ENCODE data around the gene ALDH1A1. TPM values are rescaled to one million over a fixed set of nuclear protein-coding genes. Genes with fewer than 3 reads are reported as not detected.

ALDH1A1 gene
- total RNA-seq, 1 experiment from 2014 or later = not detected

DNA sequence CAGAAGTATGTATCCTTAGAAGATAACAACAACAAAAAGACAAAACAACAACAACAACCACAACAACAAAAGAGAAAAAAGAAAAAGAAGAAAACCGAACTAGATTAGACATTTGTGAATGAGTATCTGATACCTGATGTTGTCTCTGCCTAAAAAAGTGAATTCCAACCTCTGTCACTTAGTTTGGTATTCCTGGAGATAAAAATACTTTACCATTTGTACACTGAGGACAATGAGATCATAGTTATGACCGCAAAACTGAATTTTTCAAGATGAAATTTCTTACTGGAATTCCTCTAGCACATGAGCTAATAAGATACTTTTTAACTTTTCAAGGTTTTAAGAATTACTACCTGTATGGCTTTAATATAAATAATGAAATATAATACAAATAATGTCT, 54.5 kb downstream of the ALDH1A1 start:
- H3K4me1 ChIP-seq (ENCODE audit: insufficient read depth, low read length) = no peaks in the 10 kb centered on the region
- BruUV-seq (replicated peaks) = no TSS peak

GRCh38 chr9:72897069-72897649, 55.7 kb downstream of the ALDH1A1 start:
- BruUV-seq (replicated peaks) = no TSS peak
- H3K9me3 ChIP-seq (ENCODE audit: low read length) = no peaks in the 10 kb centered on the region
- DNase-seq (no peak), ATAC-seq (no peak)
- H3K4me3 ChIP-seq (ENCODE audit: low read length) = no peak overlapping the region
- H2AFZ ChIP-seq (ENCODE audit: low read length) = no peak overlapping the region
- no peaks in the 10 kb centered on the region for H3K79me2 ChIP-seq (ENCODE audit: low read length)
- no peaks in the 10 kb centered on the region for H3F3A ChIP-seq (ENCODE audit: low read length, unreplicated experiment)
- no peak overlapping the region for H3K9ac ChIP-seq (ENCODE audit: low read length)
- H3K36me3 ChIP-seq (ENCODE audit: low read depth, low read length) = no peaks in the 10 kb centered on the region
- H4K20me1 ChIP-seq (ENCODE audit: low read length) = no peaks in the 10 kb centered on the region
- H3K4me1 ChIP-seq (ENCODE audit: insufficient read depth, low read length) = no peaks in the 10 kb centered on the region
- no peaks in the 10 kb centered on the region for H3K9me2 ChIP-seq (replicated peaks; ENCODE audit: low read length)
- H3K27ac ChIP-seq (ENCODE audit: low read length) = no peak overlapping the region
- CTCF ChIA-PET = no interaction called here
- H3K4me2 ChIP-seq (ENCODE audit: low read length) = no peak overlapping the region
- peaks cover 18% of the 10 kb centered on the region for H3K27me3 ChIP-seq (ENCODE audit: low read length)
- intact Hi-C loops (cut with micrococcal nuclease) = no loop called here
- POLR2A ChIA-PET (ENCODE audit: unreplicated experiment) = no interaction called here
- TF ChIP-seq CTCF (conservative IDR thresholded peaks at IDR 0.05; ENCODE audit: low read depth, low read length) (no peak), EZH2phosphoT487 (IDR thresholded peaks at IDR 0.05; ENCODE audit: borderline replicate concordance, low read length) (no peak), EZH2 (IDR thresholded peaks at IDR 0.05; ENCODE audit: low read length, unreplicated experiment) (no peak)

More for the DNA sequence above, 54.5 kb downstream of the ALDH1A1 start:
- Histone ChIP-seq H3F3A (ENCODE audit: low read length, unreplicated experiment) (no peaks in the 10 kb centered on the region), H3K79me2 (ENCODE audit: low read length) (no peaks in the 10 kb centered on the region), H3K27ac (ENCODE audit: low read length) (no peak overlapping the region), H3K9ac (ENCODE audit: low read length) (no peak overlapping the region), H3K9me2 (replicated peaks; ENCODE audit: low read length) (no peaks in the 10 kb centered on the region), H3K4me3 (ENCODE audit: low read length) (no peak overlapping the region), H3K36me3 (ENCODE audit: low read depth, low read length) (no peaks in the 10 kb centered on the region), H2AFZ (ENCODE audit: low read length) (no peak overlapping the region), H4K20me1 (ENCODE audit: low read length) (no peaks in the 10 kb centered on the region), H3K27me3 (ENCODE audit: low read length) (peaks cover 23% of the 10 kb centered on the region), H3K9me3 (ENCODE audit: low read length) (no peaks in the 10 kb centered on the region), H3K4me2 (ENCODE audit: low read length) (no peak overlapping the region)
- TF ChIP-seq EZH2phosphoT487 (IDR thresholded peaks at IDR 0.05; ENCODE audit: borderline replicate concordance, low read length) (no peak), EZH2 (IDR thresholded peaks at IDR 0.05; ENCODE audit: low read length, unreplicated experiment) (no peak), CTCF (conservative IDR thresholded peaks at IDR 0.05; ENCODE audit: low read depth, low read length) (no peak)
- CTCF ChIA-PET = no interaction called here
- POLR2A ChIA-PET (ENCODE audit: unreplicated experiment) = no interaction called here
- intact Hi-C loops (cut with micrococcal nuclease) = no loop called here
- ATAC-seq = no peak
- no peak for DNase-seq

DNA sequence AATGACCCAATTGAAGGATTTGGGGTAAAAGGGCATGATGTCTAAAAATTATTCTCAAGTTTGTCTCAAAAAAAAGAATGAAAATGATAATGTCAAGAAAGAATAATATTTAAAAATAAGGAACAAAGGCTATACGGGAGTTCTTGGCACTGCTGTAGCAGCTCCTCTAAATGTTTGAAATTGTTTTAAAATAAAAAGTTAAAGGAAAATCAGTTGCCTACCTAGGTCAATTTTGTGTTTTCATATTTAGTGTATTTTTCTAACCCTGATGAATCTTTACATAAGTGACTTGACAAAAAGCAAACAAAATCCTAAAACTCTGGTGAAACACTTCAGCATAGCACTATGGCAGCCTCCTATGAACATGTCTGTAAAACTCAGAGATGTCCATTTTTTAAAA, 56.4 kb downstream of the ALDH1A1 start:
- Histone ChIP-seq H4K20me1 (ENCODE audit: low read length) (no peaks in the 10 kb centered on the region), H2AFZ (ENCODE audit: low read length) (no peak overlapping the region), H3K27ac (ENCODE audit: low read length) (no peak overlapping the region), H3K4me2 (ENCODE audit: low read length) (no peak overlapping the region), H3F3A (ENCODE audit: low read length, unreplicated experiment) (no peaks in the 10 kb centered on the region), H3K27me3 (ENCODE audit: low read length) (peaks cover 18% of the 10 kb centered on the region; the same call in 1 of the 2 replicates), H3K4me3 (ENCODE audit: low read length) (no peak overlapping the region), H3K36me3 (ENCODE audit: low read depth, low read length) (no peaks in the 10 kb centered on the region), H3K79me2 (ENCODE audit: low read length) (no peaks in the 10 kb centered on the region), H3K4me1 (ENCODE audit: insufficient read depth, low read length) (no peaks in the 10 kb centered on the region), H3K9me2 (replicated peaks; ENCODE audit: low read length) (no peaks in the 10 kb centered on the region), H3K9me3 (ENCODE audit: low read length) (no peaks in the 10 kb centered on the region), H3K9ac (ENCODE audit: low read length) (no peak overlapping the region)
- intact Hi-C loops (cut with micrococcal nuclease) = no loop called here
- ATAC-seq (no peak), DNase-seq (no peak)
- no TSS peak for BruUV-seq (replicated peaks)
- CTCF ChIA-PET = no interaction called here
- POLR2A ChIA-PET (ENCODE audit: unreplicated experiment) = no interaction called here
- TF ChIP-seq CTCF (conservative IDR thresholded peaks at IDR 0.05; ENCODE audit: low read depth, low read length) (no peak), EZH2phosphoT487 (IDR thresholded peaks at IDR 0.05; ENCODE audit: borderline replicate concordance, low read length) (no peak), EZH2 (IDR thresholded peaks at IDR 0.05; ENCODE audit: low read length, unreplicated experiment) (no peak)

All from PC-3 (cell line).